SK-N-SH treated with all-trans-retinoic acid at 6 μM for 48 hours (cell line): Measurements from ENCODE around the gene PARP11.

Experiments
- ARNTL ChIP-seq: fragments of 450-650 bp; formaldehyde crosslinking; IDR thresholded peaks from 2 replicates; pipeline ENCODE4 v1.5.0; 2020; ENCODE audit warnings: low read depth, mild to moderate bottlenecking, moderate library complexity, borderline replicate concordance
- BACH2 ChIP-seq: fragments of 250-450 bp; sonication (Bioruptor Pico); IDR thresholded peaks from 2 replicates; pipeline ENCODE4 v1.9.0; 2021; ENCODE audit warnings: mild to moderate bottlenecking, borderline replicate concordance
- CREB5 ChIP-seq: fragments of 250-450 bp; sonication (Bioruptor Pico); IDR thresholded peaks from 2 replicates; pipeline ENCODE4 v1.5.1; 2020; ENCODE audit warnings: low read depth, mild to moderate bottlenecking, moderate library complexity
- CSDC2 ChIP-seq: fragments of 250-450 bp; sonication (Bioruptor Pico); IDR thresholded peaks from 2 replicates; pipeline ENCODE4 v1.5.0; 2020; ENCODE audit warnings: mild to moderate bottlenecking, moderate library complexity
- CSRNP3 ChIP-seq: fragments of 250-450 bp; sonication (Bioruptor Pico); IDR thresholded peaks from 2 replicates; pipeline ENCODE4 v1.5.1; 2021; ENCODE audit warnings: mild to moderate bottlenecking, moderate library complexity
- ESRRG ChIP-seq: fragments of 250-450 bp; sonication (Bioruptor Pico); IDR thresholded peaks from 2 replicates; pipeline ENCODE4 v1.6.1; 2021; ENCODE audit warnings: mild to moderate bottlenecking
- GLIS3 ChIP-seq: fragments of 250-450 bp; sonication (Bioruptor Pico); IDR thresholded peaks from 2 replicates; pipeline ENCODE4 v1.5.0; 2020; ENCODE audit warnings: mild to moderate bottlenecking, moderate library complexity
- PATZ1 ChIP-seq: fragments of 250-450 bp; sonication (Bioruptor Pico); IDR thresholded peaks from 2 replicates; pipeline ENCODE4 v1.8.0; 2020; ENCODE audit warnings: mild to moderate bottlenecking, moderate library complexity, borderline replicate concordance
- POU6F1 ChIP-seq: fragments of 250-450 bp; sonication (Bioruptor Pico); IDR thresholded peaks from 2 replicates; pipeline ENCODE4 v1.8.0; 2021; ENCODE audit warnings: low read depth, mild to moderate bottlenecking, moderate library complexity, borderline replicate concordance
- RARB ChIP-seq: fragments of 250-450 bp; sonication (Bioruptor Pico); IDR thresholded peaks from 2 replicates; pipeline ENCODE4 v1.8.0; 2021; ENCODE audit warnings: mild to moderate bottlenecking, moderate library complexity
- SNAI2 ChIP-seq: fragments of 250-450 bp; sonication (Bioruptor Pico); IDR thresholded peaks from 2 replicates; pipeline ENCODE4 v1.5.0; 2020; ENCODE audit warnings: mild to moderate bottlenecking, moderate library complexity
- TOX ChIP-seq: fragments of 250-450 bp; sonication (Bioruptor Pico); IDR thresholded peaks from 2 replicates; pipeline ENCODE4 v1.8.0; 2021; ENCODE audit warnings: mild to moderate bottlenecking, moderate library complexity, borderline replicate concordance
- ZFP3 ChIP-seq: fragments of 250-450 bp; sonication (Bioruptor Pico); IDR thresholded peaks from 2 replicates; pipeline ENCODE4 v1.5.0; 2020; ENCODE audit warnings: mild to moderate bottlenecking, moderate library complexity

GRCh38 chr12:3834774-3835173 lies 38.4 kb downstream of the PARP11 start:
- TF ChIP-seq PATZ1 (CRISPR knock-in tag) (no peak), CREB5 (CRISPR knock-in tag) (no peak), ARNTL (no peak), ESRRG (CRISPR knock-in tag) (no peak), ZFP3 (CRISPR knock-in tag) (no peak), TOX (CRISPR knock-in tag) (no peak), RARB (CRISPR knock-in tag) (no peak), CSRNP3 (no peak), POU6F1 (CRISPR knock-in tag) (no peak), SNAI2 (CRISPR knock-in tag) (no peak), BACH2 (CRISPR knock-in tag) (no peak), GLIS3 (CRISPR knock-in tag) (no peak), CSDC2 (CRISPR knock-in tag) (no peak)
